ENCODE measurements around the gene CHST12.
"Not testable (repeated sequence)": the region's sequence is repeated elsewhere in the genome, so short reads cannot be mapped to it uniquely, and the experiment has no call there.

The CHST12 gene

DNA sequence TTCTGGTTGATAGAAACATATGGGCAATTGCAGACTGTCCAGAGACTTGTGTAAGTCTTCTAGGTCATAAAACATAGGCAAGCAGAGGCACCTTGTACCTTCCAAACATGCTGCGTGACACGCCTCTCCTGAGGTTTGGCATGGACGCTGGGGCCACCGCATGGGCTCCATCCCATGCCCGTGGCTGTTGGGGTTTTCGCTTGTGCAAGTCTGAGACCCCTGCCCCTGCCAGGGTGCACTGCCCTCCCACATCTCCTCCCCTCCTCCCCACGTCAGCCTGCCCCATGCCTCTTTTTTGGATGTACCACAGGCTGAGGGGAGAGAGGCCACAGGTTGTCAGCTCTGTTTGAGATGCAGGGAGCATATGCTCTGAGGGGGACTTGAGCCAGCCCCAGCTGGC is 29.8 kb upstream of the CHST12 start:
- Histone ChIP-seq H3K36me3 (peaks cover 84 to 96% (median 94%) of the 10 kb centered on the region in 3 donors), H3K4me1 (no peaks in the 10 kb centered on the region), H3K27me3 (no peaks in the 10 kb centered on the region), H3K4me3 (no peak overlapping the region), H3K9me3 (no peaks in the 10 kb centered on the region), H3K27ac (no peak overlapping the region)
- intact Hi-C loops (cut with DNase I; ENCODE audit: low total_unique reads): no loop called here
- DNase-seq: no peak
- TF ChIP-seq, protein P1, sequence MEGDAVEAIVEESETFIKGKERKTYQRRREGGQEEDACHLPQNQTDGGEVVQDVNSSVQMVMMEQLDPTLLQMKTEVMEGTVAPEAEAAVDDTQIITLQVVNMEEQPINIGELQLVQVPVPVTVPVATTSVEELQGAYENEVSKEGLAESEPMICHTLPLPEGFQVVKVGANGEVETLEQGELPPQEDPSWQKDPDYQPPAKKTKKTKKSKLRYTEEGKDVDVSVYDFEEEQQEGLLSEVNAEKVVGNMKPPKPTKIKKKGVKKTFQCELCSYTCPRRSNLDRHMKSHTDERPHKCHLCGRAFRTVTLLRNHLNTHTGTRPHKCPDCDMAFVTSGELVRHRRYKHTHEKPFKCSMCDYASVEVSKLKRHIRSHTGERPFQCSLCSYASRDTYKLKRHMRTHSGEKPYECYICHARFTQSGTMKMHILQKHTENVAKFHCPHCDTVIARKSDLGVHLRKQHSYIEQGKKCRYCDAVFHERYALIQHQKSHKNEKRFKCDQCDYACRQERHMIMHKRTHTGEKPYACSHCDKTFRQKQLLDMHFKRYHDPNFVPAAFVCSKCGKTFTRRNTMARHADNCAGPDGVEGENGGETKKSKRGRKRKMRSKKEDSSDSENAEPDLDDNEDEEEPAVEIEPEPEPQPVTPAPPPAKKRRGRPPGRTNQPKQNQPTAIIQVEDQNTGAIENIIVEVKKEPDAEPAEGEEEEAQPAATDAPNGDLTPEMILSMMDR (IDR thresholded peaks at IDR 0.05): no peak

DNA sequence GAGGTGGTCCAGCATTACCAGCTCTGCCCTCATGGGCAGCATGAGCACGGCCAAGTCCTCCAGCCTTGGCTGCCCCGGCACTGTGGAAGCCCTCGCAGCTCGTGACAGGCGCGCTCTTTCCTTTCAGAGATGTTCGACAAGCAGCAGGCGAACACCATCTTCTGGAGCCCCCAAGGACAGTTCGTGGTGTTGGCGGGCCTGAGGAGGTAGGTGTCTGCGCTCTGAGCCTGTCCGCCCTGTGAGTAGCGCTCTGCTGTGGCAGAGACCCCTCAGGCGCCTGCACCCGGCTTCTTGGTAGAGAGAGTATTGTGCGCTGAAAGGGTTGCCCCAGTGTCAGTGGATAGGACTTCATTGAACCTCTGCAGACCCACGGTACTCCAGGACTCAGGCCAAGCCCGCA is 29.0 kb upstream of the CHST12 start:
- TF ChIP-seq, protein P1 (IDR thresholded peaks at IDR 0.05): no peak
- no peak for DNase-seq
- Histone ChIP-seq H3K4me3 (no peak overlapping the region), H3K9me3 (no peaks in the 10 kb centered on the region), H3K4me1 (no peaks in the 10 kb centered on the region), H3K27ac (no peak overlapping the region), H3K27me3 (no peaks in the 10 kb centered on the region), H3K36me3 (peaks cover 84 to 96% (median 94%) of the 10 kb centered on the region in 3 donors)
- intact Hi-C loops (cut with DNase I; ENCODE audit: low total_unique reads): no loop called here

DNA sequence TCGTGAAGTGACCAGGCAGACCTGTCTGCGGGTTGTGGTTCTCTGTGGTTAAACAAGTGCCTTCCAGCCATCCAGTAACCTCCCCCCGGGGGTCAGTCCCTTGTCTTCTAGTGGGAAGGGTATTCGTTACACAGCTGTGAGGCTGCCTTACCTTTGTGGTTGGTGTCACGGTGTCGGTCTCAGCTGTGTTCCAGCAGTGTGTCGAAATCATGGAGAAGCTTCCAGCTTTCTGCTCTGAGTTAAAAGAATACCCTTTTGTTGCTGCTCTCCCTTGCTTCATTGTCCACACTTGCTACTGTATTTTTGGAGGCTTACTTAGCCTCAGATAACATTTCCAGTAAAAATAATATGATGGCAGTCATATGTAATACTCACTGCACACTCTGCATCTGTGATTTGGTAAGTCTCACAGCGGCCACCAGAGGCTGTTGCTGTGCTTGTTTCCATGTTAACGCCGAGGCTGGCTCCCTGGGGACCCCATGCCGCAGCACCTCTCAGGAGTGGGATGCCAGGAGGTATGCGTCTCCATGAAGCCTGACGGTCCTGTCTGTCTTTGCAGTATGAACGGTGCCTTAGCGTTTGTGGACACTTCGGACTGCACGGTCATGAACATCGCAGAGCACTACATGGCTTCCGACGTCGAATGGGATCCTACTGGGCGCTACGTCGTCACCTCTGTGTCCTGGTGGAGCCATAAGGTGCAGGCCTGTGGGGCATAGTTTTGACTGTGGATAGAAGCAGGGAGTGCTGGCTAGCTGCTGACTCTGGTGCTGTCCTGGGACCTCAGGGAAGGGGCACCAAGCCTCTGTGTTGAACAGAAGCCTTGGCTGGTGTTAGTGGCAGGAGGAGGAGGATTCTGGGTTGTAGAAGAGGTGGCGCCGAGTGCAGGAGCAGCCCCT is 28.3 kb upstream of the CHST12 start:
- Histone ChIP-seq H3K4me1 (no peaks in the 10 kb centered on the region), H3K4me3 (no peak overlapping the region), H3K36me3 (peaks cover 85 to 96% (median 94%) of the 10 kb centered on the region in 3 donors), H3K27ac (no peak overlapping the region), H3K27me3 (no peaks in the 10 kb centered on the region), H3K9me3 (no peaks in the 10 kb centered on the region)
- TF ChIP-seq, protein P1 (IDR thresholded peaks at IDR 0.05): no peak
- intact Hi-C loops (cut with DNase I; ENCODE audit: low total_unique reads): no loop called here
- DNase-seq: no peak

DNA sequence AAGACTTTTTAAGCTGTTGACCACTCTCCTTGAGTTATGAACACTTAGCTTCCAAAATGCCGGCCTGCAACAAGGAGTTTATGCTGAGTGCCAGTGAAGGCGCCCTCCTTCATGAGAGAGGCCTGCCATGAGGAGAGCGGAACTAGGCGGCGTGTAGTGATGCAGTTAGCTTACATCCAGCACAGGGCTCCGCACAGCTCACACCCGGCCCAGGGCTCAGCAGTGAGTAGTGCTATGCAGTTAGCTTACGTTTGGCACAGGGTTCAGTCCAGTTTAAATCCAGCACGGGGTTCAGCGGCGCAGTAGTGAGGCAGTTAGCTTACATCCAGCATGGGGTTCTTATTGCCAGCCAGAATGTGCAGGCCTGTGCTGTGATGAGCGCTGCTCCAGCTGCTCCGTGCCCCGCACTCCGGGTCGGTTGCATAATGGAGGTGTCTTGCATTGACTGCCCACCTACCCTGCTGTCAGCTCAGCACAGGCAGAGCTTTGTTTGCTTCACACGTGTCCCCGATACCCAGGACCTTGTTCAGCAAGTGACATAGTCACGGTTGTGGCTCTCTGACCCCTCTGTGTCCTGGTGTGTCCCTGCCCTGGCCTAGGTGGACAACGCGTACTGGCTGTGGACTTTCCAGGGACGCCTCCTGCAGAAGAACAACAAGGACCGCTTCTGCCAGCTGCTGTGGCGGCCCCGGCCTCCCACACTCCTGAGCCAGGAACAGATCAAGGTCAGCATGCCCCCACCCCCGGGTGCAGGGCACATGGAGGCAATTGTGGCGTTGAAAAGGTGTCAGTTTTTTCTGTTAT is 26.9 kb upstream of the CHST12 start:
- peaks cover 86 to 96% (median 94%) of the 10 kb centered on the region in 3 donors for H3K36me3 ChIP-seq
- TF ChIP-seq, protein P1 (IDR thresholded peaks at IDR 0.05): no peak
- H3K4me1 ChIP-seq: no peaks in the 10 kb centered on the region

DNA sequence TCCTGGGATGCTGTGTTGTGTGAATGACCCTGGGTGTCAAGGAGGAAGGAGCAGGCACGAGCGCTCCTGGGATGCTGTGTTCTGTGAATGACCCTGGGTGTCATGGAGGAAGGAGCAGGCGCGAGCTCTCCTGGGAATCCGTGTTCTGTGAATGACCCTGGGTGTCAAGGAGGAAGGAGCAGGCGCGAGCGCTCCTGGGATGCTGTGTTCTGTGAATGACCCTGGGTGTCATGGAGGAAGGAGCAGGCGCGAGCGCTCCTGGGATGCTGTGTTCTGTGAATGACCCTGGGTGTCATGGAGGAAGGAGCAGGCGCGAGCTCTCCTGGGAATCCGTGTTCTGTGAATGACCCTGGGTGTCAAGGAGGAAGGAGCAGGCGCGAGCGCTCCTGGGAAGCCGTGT is 25.9 kb upstream of the CHST12 start:
- H3K27ac ChIP-seq; H3K9me3 ChIP-seq; DNase-seq; H3K4me3 ChIP-seq; intact Hi-C loops (cut with DNase I; ENCODE audit: low total_unique reads); H3K27me3 ChIP-seq; H3K4me1 ChIP-seq: not testable (repeated sequence)
- peaks cover 77 to 93% (median 92%) of the 10 kb centered on the region in 3 donors for H3K36me3 ChIP-seq

More for the DNA sequence above, 26.9 kb upstream of the CHST12 start:
- no peak for DNase-seq
- Histone ChIP-seq H3K27me3 (no peaks in the 10 kb centered on the region), H3K4me3 (no peak overlapping the region), H3K27ac (no peak overlapping the region), H3K9me3 (no peaks in the 10 kb centered on the region)
- intact Hi-C loops (cut with DNase I; ENCODE audit: low total_unique reads): no loop called here

DNA sequence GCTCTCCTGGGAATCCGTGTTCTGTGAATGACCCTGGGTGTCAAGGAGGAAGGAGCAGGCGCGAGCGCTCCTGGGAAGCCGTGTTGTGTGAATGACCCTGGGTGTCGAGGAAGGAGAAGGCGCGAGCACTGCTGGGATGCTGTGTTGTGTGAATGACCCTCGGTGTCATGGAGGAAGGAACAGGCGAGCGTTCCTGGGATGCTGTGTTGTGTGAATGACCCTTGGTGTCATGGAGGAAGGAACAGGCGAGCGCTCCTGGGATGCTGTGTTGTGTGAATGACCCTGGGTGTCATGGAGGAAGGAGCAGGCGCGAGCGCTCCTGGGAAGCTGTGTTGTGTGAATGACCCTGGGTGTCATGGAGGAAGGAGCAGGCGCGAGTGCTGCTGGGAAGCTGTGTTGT is 25.3 kb upstream of the CHST12 start:
- H3K4me3 ChIP-seq; H3K27ac ChIP-seq; DNase-seq; intact Hi-C loops (cut with DNase I; ENCODE audit: low total_unique reads); H3K4me1 ChIP-seq; H3K27me3 ChIP-seq; H3K9me3 ChIP-seq: not testable (repeated sequence)
- peaks cover 70 to 93% (median 92%) of the 10 kb centered on the region in 3 donors for H3K36me3 ChIP-seq

Data from tibial artery (tissue), 4 donors.